ENCODE results near the gene TFB2M.

Gene TFB2M

GRCh38 chr1:246517391-246517790 lies 48.7 kb downstream of the TFB2M start:
- Histone ChIP-seq H3K9ac (ENCODE audit: low read length) (no peak overlapping the region), H4K20me1 (ENCODE audit: insufficient read depth, low read length) (no peaks in the 10 kb centered on the region), H2AFZ (ENCODE audit: low read length) (no peak overlapping the region), H3K27me3 (replicated peaks; ENCODE audit: insufficient read depth, low read length) (no peaks in the 10 kb centered on the region), H3K4me2 (ENCODE audit: low read depth, low read length) (no peak overlapping the region), H3F3A (ENCODE audit: insufficient read depth, low read length) (0 out of 2 replicates have a peak, but pooled peaks cover 5% of the 10 kb centered on the region), H3K36me3 (replicated peaks; ENCODE audit: insufficient read depth, low read length) (no peaks in the 10 kb centered on the region), H3K4me3 (ENCODE audit: low read length) (no peak overlapping the region), H3K79me2 (ENCODE audit: low read length) (no peaks in the 10 kb centered on the region), H3K9me2 (replicated peaks; ENCODE audit: insufficient read depth, low read length) (no peaks in the 10 kb centered on the region), H3K27ac (ENCODE audit: low read length) (no peak overlapping the region), H3K9me3 (replicated peaks; ENCODE audit: insufficient read depth, low read length) (no peaks in the 10 kb centered on the region), H3K4me1 (ENCODE audit: low read length) (peaks cover 6% of the 10 kb centered on the region)
- TF ChIP-seq EZH2 (optimal IDR thresholded peaks at IDR 0.05; ENCODE audit: low read depth, low read length) (no peak), EZH2phosphoT487 (IDR thresholded peaks at IDR 0.05; ENCODE audit: low read length) (no peak), CTCF (IDR thresholded peaks at IDR 0.05; ENCODE audit: low read length) (no peak)
- DNase-seq: no peak

- Histone ChIP-seq H2AFZ (ENCODE audit: low read length) (no peak overlapping the region), H3K4me2 (ENCODE audit: low read depth, low read length) (no peak overlapping the region), H3K9me2 (replicated peaks; ENCODE audit: insufficient read depth, low read length) (no peaks in the 10 kb centered on the region), H3K9me3 (replicated peaks; ENCODE audit: insufficient read depth, low read length) (no peaks in the 10 kb centered on the region), H4K20me1 (ENCODE audit: insufficient read depth, low read length) (no peaks in the 10 kb centered on the region), H3K27ac (ENCODE audit: low read length) (no peak overlapping the region), H3K79me2 (ENCODE audit: low read length) (no peaks in the 10 kb centered on the region), H3K9ac (ENCODE audit: low read length) (no peak overlapping the region), H3F3A (ENCODE audit: insufficient read depth, low read length) (0 out of 2 replicates have a peak, but pooled peaks cover 5% of the 10 kb centered on the region), H3K27me3 (replicated peaks; ENCODE audit: insufficient read depth, low read length) (no peaks in the 10 kb centered on the region), H3K4me3 (ENCODE audit: low read length) (no peak overlapping the region), H3K36me3 (replicated peaks; ENCODE audit: insufficient read depth, low read length) (no peaks in the 10 kb centered on the region), H3K4me1 (ENCODE audit: low read length) (peaks cover 6% of the 10 kb centered on the region)
- DNase-seq: no peak
- TF ChIP-seq EZH2 (optimal IDR thresholded peaks at IDR 0.05; ENCODE audit: low read depth, low read length): no peak
- TF ChIP-seq EZH2phosphoT487 (IDR thresholded peaks at IDR 0.05; ENCODE audit: low read length): no peak
- no peak for TF ChIP-seq CTCF (IDR thresholded peaks at IDR 0.05; ENCODE audit: low read length)
Observed at GRCh38 chr1:246516126-246516525, 49.9 kb downstream of the TFB2M start.

GRCh38 chr1:246515390-246516005 lies 50.6 kb downstream of the TFB2M start:
- Histone ChIP-seq H3K4me3 (ENCODE audit: low read length) (no peak overlapping the region), H3K4me1 (ENCODE audit: low read length) (peaks cover 6% of the 10 kb centered on the region), H2AFZ (ENCODE audit: low read length) (no peak overlapping the region), H3K4me2 (ENCODE audit: low read depth, low read length) (no peak overlapping the region), H3K9me2 (replicated peaks; ENCODE audit: insufficient read depth, low read length) (no peaks in the 10 kb centered on the region), H4K20me1 (ENCODE audit: insufficient read depth, low read length) (no peaks in the 10 kb centered on the region), H3K9me3 (replicated peaks; ENCODE audit: insufficient read depth, low read length) (no peaks in the 10 kb centered on the region), H3K79me2 (ENCODE audit: low read length) (no peaks in the 10 kb centered on the region), H3K27me3 (replicated peaks; ENCODE audit: insufficient read depth, low read length) (no peaks in the 10 kb centered on the region), H3K36me3 (replicated peaks; ENCODE audit: insufficient read depth, low read length) (no peaks in the 10 kb centered on the region), H3F3A (ENCODE audit: insufficient read depth, low read length) (0 out of 2 replicates have a peak, but pooled peaks cover 5% of the 10 kb centered on the region), H3K9ac (ENCODE audit: low read length) (no peak overlapping the region), H3K27ac (ENCODE audit: low read length) (no peak overlapping the region)
- no peak for TF ChIP-seq EZH2phosphoT487 (IDR thresholded peaks at IDR 0.05; ENCODE audit: low read length)
- no peak for TF ChIP-seq EZH2 (optimal IDR thresholded peaks at IDR 0.05; ENCODE audit: low read depth, low read length)
- no peak for TF ChIP-seq CTCF (IDR thresholded peaks at IDR 0.05; ENCODE audit: low read length)
- DNase-seq: no peak
